Caco-2 (cell line): Measurements from ENCODE around the gene MX1. TPM values are rescaled to one million over a fixed set of nuclear protein-coding genes. Genes with fewer than 3 reads are reported as not detected.

Source experiments
- BruUV-seq: library from RNA; stranded (reverse); fragments of 400-500 nt; replicated peaks from 2 replicates; lab custom pipeline; 2021; lab: Mats Ljungman, UMichigan
- CTCF ChIA-PET: fragments of 300-600 bp; sonication (Branson Sonifier 250); formaldehyde crosslinking; loops from one replicate; lab custom pipeline; 2022; ENCODE audit warnings: antibody characterized with exemption; lab: Charles Lee
- POLR2A ChIA-PET: fragments of 300-600 bp; sonication (Branson Sonifier 250); formaldehyde crosslinking; loops from one replicate; lab custom pipeline; 2022; ENCODE audit warnings: antibody characterized with exemption; lab: Charles Lee
- DNase-seq, 2 experiments: peaks; one replicate each; pipeline versions ENCODE4 v3.0.0 to v3.0.0-alpha.2; 2020 to 2022
- H3K27me3 ChIP-seq: replicated peaks from 2 replicates; pipeline ENCODE4 v1.6.0; 2011; ENCODE audit warnings: low read length; ENCODE audit not compliant: control insufficient read depth, insufficient read depth
- H3K36me3 ChIP-seq: 2 replicates; pipeline ENCODE4 v1.5.1; 2011; ENCODE audit warnings: low read length; ENCODE audit not compliant: control insufficient read depth, insufficient read depth
- H3K4me1 ChIP-seq: fragments of 250-450 bp; sonication (Bioruptor Pico); 2 replicates; pipeline ENCODE4 v1.5.1; 2020; ENCODE audit warnings: mild to moderate bottlenecking
- H3K4me3 ChIP-seq: 2 replicates; pipeline ENCODE4 v1.5.1; 2011; ENCODE audit warnings: low read depth, mild to moderate bottlenecking, control low read depth, low read length
- H3K9me3 ChIP-seq: fragments of 250-450 bp; sonication (Bioruptor Pico); 2 replicates; pipeline ENCODE4 v1.5.1; 2020; ENCODE audit warnings: mild to moderate bottlenecking, moderate library complexity
- H3K27ac Mint-ChIP-seq: one replicate; pipeline ENCODE4 v1.8.0; 2022; ENCODE audit warnings: mixed read lengths; ENCODE audit not compliant: unreplicated experiment
- H3K27me3 Mint-ChIP-seq: one replicate; pipeline ENCODE4 v1.8.0; 2022; ENCODE audit warnings: mixed read lengths; ENCODE audit not compliant: insufficient read depth, unreplicated experiment
- H3K36me3 Mint-ChIP-seq: one replicate; pipeline ENCODE4 v1.8.0; 2022; ENCODE audit warnings: mild to moderate bottlenecking, mixed read lengths; ENCODE audit not compliant: insufficient read depth, unreplicated experiment
- H3K4me1 Mint-ChIP-seq: one replicate; pipeline ENCODE4 v1.8.0; 2022; ENCODE audit warnings: low read depth, mixed read lengths; ENCODE audit not compliant: unreplicated experiment
- H3K4me3 Mint-ChIP-seq: one replicate; pipeline ENCODE4 v1.8.0; 2022; ENCODE audit warnings: mild to moderate bottlenecking, moderate library complexity, mixed read lengths; ENCODE audit not compliant: unreplicated experiment
- H3K9me3 Mint-ChIP-seq: one replicate; pipeline ENCODE4 v1.8.0; 2022; ENCODE audit warnings: mixed read lengths; ENCODE audit not compliant: unreplicated experiment
- CTCF ChIP-seq, 2 experiments: fragments of 200-600 bp in 1 of 2; IDR thresholded peaks; 1 replicate in 1 of 2; 2 replicates in 1 of 2; pipeline versions ENCODE4 v1.5.1 to v1.8.0; 2011 to 2022; ENCODE audit warnings: antibody characterized with exemption in 1 of 2, control low read depth in 1 of 2, inconsistent platforms in 1 of 2, low read depth in 1 of 2, low read length in 1 of 2, mild to moderate bottlenecking in 1 of 2, moderate library complexity in 1 of 2; ENCODE audit not compliant: insufficient read depth in 1 of 2, severe bottlenecking in 1 of 2, unreplicated experiment in 1 of 2
- intact Hi-C: fragments of 100-400 bp; cut with micrococcal nuclease; formaldehyde crosslinking; loops from one replicate; pipeline ENCODE4 v1.10.0; 2022; ENCODE audit not compliant: unreplicated experiment
- total RNA-seq: library from RNA; stranded (reverse); gene quantifications from 2 replicates; pipeline ENCODE4 v1.2.3, GENCODE V29; 2022

Gene MX1
- total RNA-seq, 1 experiment from 2014 or later = 18.9 TPM

- H3K4me1 ChIP-seq = peaks cover 34% of the 10 kb centered on the region
- H3K27me3 ChIP-seq = no peaks in the 10 kb centered on the region
- BruUV-seq = no TSS peak
- peaks cover 28% of the 10 kb centered on the region for H3K4me1 Mint-ChIP-seq
- intact Hi-C loops = no loop called here
- 0 out of 2 replicates have a peak, but pooled peaks cover 3% of the 10 kb centered on the region for H3K36me3 ChIP-seq
- ChIA-PET POLR2A (no interaction called here), CTCF (no interaction called here)
- no peaks in the 10 kb centered on the region for H3K9me3 ChIP-seq
- H3K9me3 Mint-ChIP-seq = no peaks in the 10 kb centered on the region
- H3K27me3 Mint-ChIP-seq = no peaks in the 10 kb centered on the region
- no peak overlapping the region for H3K4me3 ChIP-seq
- no peak overlapping the region for H3K27ac Mint-ChIP-seq
- TF ChIP-seq CTCF (IDR thresholded peaks at IDR 0.05; ENCODE audit: insufficient read depth in 1 of 2, low read depth in 1 of 2, low read length in 1 of 2, severe bottlenecking in 1 of 2, unreplicated experiment in 1 of 2) = no peak
- DNase-seq = no peak
- peaks cover 53% of the 10 kb centered on the region for H3K36me3 Mint-ChIP-seq
- no peak overlapping the region for H3K4me3 Mint-ChIP-seq
Observed at GRCh38 chr21:41475714-41476420, 49.8 kb downstream of the MX1 start.

- CTCF ChIA-PET = no interaction called here
- Histone ChIP-seq H3K9me3 (no peaks in the 10 kb centered on the region), H3K27me3 (no peaks in the 10 kb centered on the region), H3K4me1 (peaks cover 34% of the 10 kb centered on the region), H3K36me3 (0 out of 2 replicates have a peak, but pooled peaks cover 3% of the 10 kb centered on the region), H3K4me3 (no peak overlapping the region)
- Mint-ChIP-seq H3K4me3 (peak overlapping the region; percentile 8), H3K27me3 (no peaks in the 10 kb centered on the region), H3K36me3 (peaks cover 47% of the 10 kb centered on the region), H3K27ac (peak overlapping the region; percentile 78), H3K9me3 (no peaks in the 10 kb centered on the region), H3K4me1 (peaks cover 28% of the 10 kb centered on the region)
- peak; percentile 56 to 77 for DNase-seq
- BruUV-seq = no TSS peak
- POLR2A ChIA-PET = no interaction called here
- intact Hi-C loops = no loop called here
- no peak for TF ChIP-seq CTCF (IDR thresholded peaks at IDR 0.05; ENCODE audit: insufficient read depth in 1 of 2, low read depth in 1 of 2, low read length in 1 of 2, severe bottlenecking in 1 of 2, unreplicated experiment in 1 of 2)
Observed at GRCh38 chr21:41477641-41478318, 51.7 kb downstream of the MX1 start.

- BruUV-seq = no TSS peak
- ChIA-PET CTCF (no interaction called here), POLR2A (no interaction called here)
- intact Hi-C loops = no loop called here
- H3K36me3 Mint-ChIP-seq = peaks cover 52% of the 10 kb centered on the region
- Histone ChIP-seq H3K4me3 (no peak overlapping the region), H3K9me3 (no peaks in the 10 kb centered on the region), H3K4me1 (peaks cover 34% of the 10 kb centered on the region), H3K27me3 (no peaks in the 10 kb centered on the region), H3K36me3 (0 out of 2 replicates have a peak, but pooled peaks cover 3% of the 10 kb centered on the region)
- peak overlapping the region; percentile 78 for H3K27ac Mint-ChIP-seq
- TF ChIP-seq CTCF (IDR thresholded peaks at IDR 0.05; ENCODE audit: insufficient read depth in 1 of 2, low read depth in 1 of 2, low read length in 1 of 2, severe bottlenecking in 1 of 2, unreplicated experiment in 1 of 2) = no peak
- no peaks in the 10 kb centered on the region for H3K27me3 Mint-ChIP-seq
- no peak overlapping the region for H3K4me3 Mint-ChIP-seq
- H3K4me1 Mint-ChIP-seq = peaks cover 28% of the 10 kb centered on the region
- peak; percentile 56 to 63 for DNase-seq
- H3K9me3 Mint-ChIP-seq = no peaks in the 10 kb centered on the region
Observed at GRCh38 chr21:41478319-41479177, 52.5 kb downstream of the MX1 start.
